ENCODE results near the gene SNX9. TPM values are rescaled to one million over a fixed set of nuclear protein-coding genes. Genes with fewer than 3 reads are reported as not detected.
"Not testable (repeated sequence)": the region's sequence is repeated elsewhere in the genome, so short reads cannot be mapped to it uniquely, and the experiment has no call there.

SNX9 gene
- total RNA-seq, 1 donor from 2014 or later: 14.7 TPM

GRCh38 chr6:157830354-157831017 is 7.4 kb downstream of the SNX9 start:
- no peak for FAIRE-seq
- DNase-seq (ENCODE audit: low spot score in 2 of 2): no peak

- FAIRE-seq (no peak), DNase-seq (ENCODE audit: low spot score in 2 of 2) (no peak)
Measured at GRCh38 chr6:157831018-157831369, 7.9 kb downstream of the SNX9 start.

DNA sequence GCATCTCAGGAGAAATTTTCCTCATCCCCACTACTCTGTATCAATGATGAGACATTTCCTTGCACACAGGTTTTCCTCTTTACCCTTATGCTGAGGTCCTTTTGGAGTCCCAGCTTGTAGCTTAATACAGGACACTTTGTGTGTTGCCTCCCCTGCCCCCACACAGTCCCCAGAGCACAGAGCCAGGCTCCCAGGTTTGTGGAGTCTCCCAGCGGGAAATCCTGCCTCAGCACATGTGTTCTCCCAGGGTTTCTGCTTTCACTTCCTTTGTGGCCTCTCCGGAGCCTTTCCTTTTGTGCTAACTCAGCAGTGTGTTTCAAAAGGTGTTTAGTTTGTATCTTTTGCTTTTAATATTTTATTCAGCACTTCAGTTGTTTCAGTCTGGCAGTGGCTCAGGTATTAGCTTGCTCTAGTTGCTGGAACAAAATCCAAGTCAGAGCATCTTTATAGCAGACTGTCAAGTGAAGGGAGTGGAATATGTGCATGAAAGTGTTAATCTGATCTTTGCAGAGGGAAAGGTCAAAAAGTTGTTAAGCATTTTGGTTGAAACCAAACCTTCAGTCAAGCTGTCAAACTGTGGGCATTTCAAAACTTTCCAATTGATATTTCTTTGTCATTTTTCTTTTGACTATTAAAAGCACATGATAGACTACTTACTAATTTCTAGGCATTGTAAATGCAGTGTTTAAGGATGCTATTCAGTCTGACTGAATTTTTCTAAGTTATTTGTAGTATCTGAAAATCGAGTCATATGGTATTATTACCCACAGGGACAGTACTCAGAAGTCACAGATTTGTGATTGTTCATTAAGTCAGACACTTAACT is 8.6 kb downstream of the SNX9 start:
- no peak for FAIRE-seq
- no peak for DNase-seq (ENCODE audit: low spot score in 2 of 2)

GRCh38 chr6:157832250-157832967 is 9.4 kb downstream of the SNX9 start:
- DNase-seq (ENCODE audit: low spot score in 2 of 2) (no peak), FAIRE-seq (no peak)

DNA sequence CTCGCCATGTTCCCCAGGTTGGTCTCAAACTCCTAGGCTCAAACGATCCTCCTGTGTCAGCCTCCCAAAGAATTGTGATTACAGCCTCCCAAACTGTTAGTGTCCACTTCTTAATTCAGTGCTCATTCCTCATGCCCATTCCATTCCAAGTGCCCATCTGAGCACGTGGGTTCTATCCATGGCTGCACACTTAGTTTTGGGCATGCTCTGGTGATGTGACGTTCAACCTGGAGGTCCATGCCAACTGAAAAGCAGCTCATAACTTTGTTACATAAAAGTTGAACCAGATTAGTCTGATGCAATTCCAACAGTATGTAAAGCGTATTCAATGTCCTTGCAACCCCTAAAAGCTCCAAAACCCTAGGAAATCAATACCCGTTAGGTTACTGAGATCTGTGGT is 11.5 kb downstream of the SNX9 start:
- DNase-seq (ENCODE audit: low spot score in 2 of 2) (no peak), FAIRE-seq (no peak)

- no peak for FAIRE-seq
- DNase-seq (ENCODE audit: low spot score in 2 of 2): no peak
Measured at GRCh38 chr6:157838718-157839430, 15.8 kb downstream of the SNX9 start.

DNA sequence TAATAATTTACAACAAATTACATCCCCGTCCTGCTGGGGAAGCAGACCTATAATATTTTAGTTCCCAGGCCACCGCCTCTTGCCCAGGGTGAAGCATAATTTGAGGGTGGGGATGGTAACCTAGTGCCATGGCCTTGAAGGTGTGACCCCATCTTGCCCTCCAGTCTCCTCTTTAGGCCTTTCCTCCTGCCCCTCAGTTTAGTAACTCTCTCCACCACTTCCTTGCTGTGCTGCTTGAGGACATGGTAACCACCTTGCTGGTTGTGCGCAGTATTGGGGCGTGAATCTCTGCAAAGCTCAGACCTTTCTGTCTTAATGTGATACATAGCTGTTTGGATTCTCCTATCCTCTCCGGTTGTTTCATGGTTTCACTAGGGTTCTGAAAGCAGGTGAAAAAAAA is 16.6 kb downstream of the SNX9 start:
- FAIRE-seq (no peak), DNase-seq (ENCODE audit: low spot score in 2 of 2) (no peak)

DNA sequence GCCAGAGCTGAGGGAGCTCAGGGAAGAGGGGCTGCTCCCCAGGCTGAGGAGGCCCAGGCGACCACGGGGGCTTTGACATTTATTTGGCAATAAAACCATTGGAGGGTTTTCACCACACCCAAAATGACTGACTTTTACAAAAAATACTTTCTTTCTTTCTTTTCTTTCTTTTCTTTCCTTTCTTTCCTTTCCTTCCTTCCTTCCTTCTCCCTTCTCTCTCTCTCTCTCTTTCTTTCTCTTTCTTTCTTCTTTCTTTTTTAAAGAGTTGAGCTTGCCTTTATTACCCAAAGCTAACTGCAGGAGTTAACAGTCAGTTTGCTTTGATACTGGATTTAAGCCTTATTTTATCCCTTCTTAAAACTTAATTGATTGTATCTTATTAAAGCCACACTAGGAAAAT is 17.2 kb downstream of the SNX9 start:
- FAIRE-seq: no peak
- no peak for DNase-seq (ENCODE audit: low spot score in 2 of 2)

GRCh38 chr6:157840776-157841175 is 17.7 kb downstream of the SNX9 start:
- DNase-seq (ENCODE audit: low spot score in 2 of 2) (no peak), FAIRE-seq (no peak)

- FAIRE-seq (no peak), DNase-seq (ENCODE audit: low spot score in 2 of 2) (no peak)
Measured at GRCh38 chr6:157841211-157841840, 18.3 kb downstream of the SNX9 start.

- DNase-seq (ENCODE audit: low spot score in 2 of 2): no peak
- FAIRE-seq: no peak
Measured at GRCh38 chr6:157842212-157842611, 19.2 kb downstream of the SNX9 start.

DNA sequence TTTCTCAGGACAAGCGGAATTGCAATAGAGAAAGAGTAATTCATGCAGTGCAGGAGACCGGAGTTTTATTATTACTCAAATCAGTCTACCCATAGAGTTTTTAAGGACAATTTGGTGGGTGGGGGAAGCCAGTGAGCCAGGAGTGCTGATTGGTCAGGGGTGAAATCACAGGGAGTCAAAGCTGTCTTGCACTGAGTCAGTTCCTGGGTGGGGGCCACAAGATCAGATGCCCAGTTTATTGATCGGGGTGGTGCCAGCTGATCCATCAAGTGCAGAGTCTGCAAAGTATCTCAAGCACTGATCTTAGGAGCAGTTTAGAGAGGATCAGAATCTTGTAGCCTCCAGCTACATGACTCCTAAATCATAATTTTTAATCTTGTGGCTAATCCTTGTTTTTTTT is 21.1 kb downstream of the SNX9 start:
- DNase-seq (ENCODE audit: low spot score in 2 of 2); FAIRE-seq: not testable (repeated sequence)

GRCh38 chr6:157845493-157846259 is 22.6 kb downstream of the SNX9 start:
- no peak for FAIRE-seq
- DNase-seq (ENCODE audit: low spot score in 2 of 2): no peak

GRCh38 chr6:157847846-157848245 is 24.8 kb downstream of the SNX9 start:
- FAIRE-seq: no peak
- no peak for DNase-seq (ENCODE audit: low spot score in 2 of 2)

GRCh38 chr6:157848693-157849092 is 25.6 kb downstream of the SNX9 start:
- DNase-seq (ENCODE audit: low spot score in 2 of 2): no peak
- no peak for FAIRE-seq

GRCh38 chr6:157849288-157850017 is 26.4 kb downstream of the SNX9 start:
- FAIRE-seq (no peak), DNase-seq (ENCODE audit: low spot score in 2 of 2) (no peak)

DNA sequence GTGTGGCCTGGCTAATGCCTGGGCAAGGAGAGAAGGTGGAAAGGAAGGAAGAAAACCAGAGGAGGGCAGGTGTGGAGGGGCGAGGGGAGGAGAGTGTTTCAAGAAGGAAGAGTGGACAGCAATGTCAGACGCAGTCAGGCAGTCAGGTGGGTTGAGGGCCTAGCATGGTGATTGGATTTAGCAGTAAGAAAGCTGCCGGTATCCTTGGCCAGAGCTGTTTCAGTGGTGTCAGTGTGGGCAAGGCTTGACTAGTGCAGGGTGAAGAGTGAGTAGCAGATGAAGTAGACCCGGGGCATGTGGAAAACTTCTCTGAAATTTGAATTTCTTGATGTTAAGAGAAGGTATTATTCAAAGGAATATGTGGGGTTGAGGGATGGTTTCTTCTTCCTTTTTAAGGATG is 27.0 kb downstream of the SNX9 start:
- FAIRE-seq: no peak
- no peak for DNase-seq (ENCODE audit: low spot score in 2 of 2)

- FAIRE-seq: no peak
Measured at GRCh38 chr6:157853018-157853805, 30.2 kb downstream of the SNX9 start.

More at GRCh38 chr6:157853018-157853805, 30.2 kb downstream of the SNX9 start:
- DNase-seq (ENCODE audit: low spot score in 2 of 2): no peak
